Heart left ventricle (tissue), 13 donors: ENCODE data around the gene GALNT18.

Source experiments
- CTCF ChIP-seq, 12 donors: fragments of 200-600 bp; sonication (generic) in 4 of 12; IDR thresholded peaks; one replicate each; pipeline versions ENCODE4 v1.5.0 to v1.8.0; 2018 to 2022; ENCODE audit warnings: antibody characterized with exemption in 12 of 12, mild to moderate bottlenecking in 5 of 12
- POLR2A ChIP-seq, 2 donors: fragments of 450-650 bp; IDR thresholded peaks; one replicate each; pipeline ENCODE4 v1.6.1; 2017; ENCODE audit warnings: antibody characterized with exemption in 2 of 2, mild to moderate bottlenecking in 2 of 2, moderate library complexity in 2 of 2
- donor health status: ischemic (EF 13 %, LVEDD 7.1; RV severe dilation, severe dysfunction).
- donor health status: DM: no; HTN: yes; CAD: no.
- donor health status: DM: no; HTN: no; CAD: no.
- donor health status: ischemic (EF 25% LVEDD 6.9; RV normal size, moderate dysfunction).
- donor health status: ischemic (EF 25% LVEDD 5.7; RV mildly dilated, moderate dysfunction).
- donor health status: ischemic (EF 35%, LVEDD 5.7; RV mildly dilated, moderate dysfunction).
- donor health status: nonischemic (EF 11% LVEDD 7.7; RV severe dilation, severe dysfunction).
- donor health status: DM: yes; HTN: yes; CAD: no.
- donor health status: PGD.
- donor health status: ischemic (EF 29% LVEDD 5.4; RV normal size, mild dysfunction).
- donor health status: nonischemic (EF 23%, LVEDD 6.1; RV moderate dilation, normal function).

DNA sequence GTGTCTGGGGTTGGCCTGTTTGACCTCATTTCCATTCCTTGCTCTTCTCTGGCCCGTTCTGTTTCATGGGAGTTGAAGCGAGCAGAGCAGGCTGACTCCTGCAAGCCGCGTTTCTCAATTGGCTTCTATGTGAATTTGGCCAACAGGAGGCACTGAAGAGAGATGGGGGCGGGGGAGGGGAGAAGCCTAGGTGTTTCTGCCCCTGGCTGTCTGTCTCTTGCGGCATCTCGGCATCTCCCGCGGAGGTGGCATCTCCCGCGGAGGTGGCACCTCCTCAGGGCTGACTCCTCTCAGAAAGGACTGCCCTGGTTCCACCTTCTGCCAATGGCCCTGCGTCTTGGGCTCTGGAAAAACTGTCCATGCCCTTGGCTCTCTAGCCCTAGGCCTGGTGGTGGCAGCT lies 143.1 kb downstream of the GALNT18 start:
- TF ChIP-seq POLR2A (IDR thresholded peaks at IDR 0.05) (no peak), CTCF (IDR thresholded peaks at IDR 0.05) (no peak)
